ENCODE measurements around the gene USF3. TPM values are rescaled to one million over a fixed set of nuclear protein-coding genes. Genes with fewer than 3 reads are reported as not detected.

The USF3 gene
- total RNA-seq, 1 experiment from 2014 or later = 13.5 TPM

- no peaks in the 10 kb centered on the region for H3K9me3 ChIP-seq (ENCODE audit: control insufficient read depth in 1 of 2, insufficient read depth in 1 of 2, low read depth in 1 of 2, low read length in 2 of 2)
- H3K79me2 ChIP-seq (ENCODE audit: insufficient read depth, low read length) = no peaks in the 10 kb centered on the region
- POLR2A ChIA-PET = no interaction called here
- no TSS peak for BruUV-seq (replicated peaks)
- no peaks in the 10 kb centered on the region for H3K27me3 ChIP-seq (ENCODE audit: insufficient read depth, low read length)
- H3K4me3 ChIP-seq (replicated peaks in 1 of 2; ENCODE audit: low read depth in 1 of 2, low read length in 2 of 2) = no peak overlapping the region
- H3K4me2 ChIP-seq (ENCODE audit: low read length) = no peak overlapping the region
- DNase-seq (ENCODE audit: low read depth, low spot score) (no peak), ATAC-seq (no peak)
- CTCF ChIA-PET = no interaction called here
- H3K9me2 ChIP-seq (ENCODE audit: insufficient read depth) = no peaks in the 10 kb centered on the region
- TF ChIP-seq ATF3 (IDR thresholded peaks at IDR 0.05) = no peak
- TF ChIP-seq JUND (IDR thresholded peaks at IDR 0.05) = no peak
- no peak for TF ChIP-seq CTCF (IDR thresholded peaks at IDR 0.05 in 2 of 3, conservative IDR thresholded peaks at IDR 0.05 in 1 of 3; ENCODE audit: borderline replicate concordance in 1 of 3, insufficient read depth in 1 of 3, low read depth in 2 of 3, low read length in 2 of 3)
- no peak for TF ChIP-seq SIN3A (IDR thresholded peaks at IDR 0.05; ENCODE audit: low read depth)
- no peak for TF ChIP-seq ELF1 (IDR thresholded peaks at IDR 0.05; ENCODE audit: borderline replicate concordance, low read depth)
- TF ChIP-seq CBX3 (IDR thresholded peaks at IDR 0.05; ENCODE audit: low read depth) = no peak
- no peak overlapping the region for H3K27ac ChIP-seq (ENCODE audit: low read depth, low read length)
- H4K20me1 ChIP-seq (ENCODE audit: insufficient read depth) = no peaks in the 10 kb centered on the region
- no peak overlapping the region for H3K9ac ChIP-seq (ENCODE audit: low read length)
- H3K4me1 ChIP-seq (ENCODE audit: control insufficient read depth in 1 of 2, insufficient read depth in 2 of 2, low read length in 2 of 2) = no peaks in the 10 kb centered on the region
- intact Hi-C loops (cut with micrococcal nuclease) = no loop called here
- H2AFZ ChIP-seq (ENCODE audit: low read depth, low read length, poor library complexity, severe bottlenecking) = no peak overlapping the region
- H3K36me3 ChIP-seq (ENCODE audit: control insufficient read depth in 1 of 2, insufficient read depth in 2 of 2, low read length in 2 of 2) = peaks cover 0 to 7% of the 10 kb centered on the region in 2 experiments; a peak in 1 of 4 replicates
- RAD21 ChIA-PET (ENCODE audit: low non-redundant PET in 1 of 2, low total read pairs in 2 of 2, uncharacterized antibody in 2 of 2, unreplicated experiment in 2 of 2) = no interaction called here
These were observed 31.8 kb downstream of the USF3 start for GRCh38 chr3:113664523-113665094.

- ChIA-PET POLR2A (no interaction called here), RAD21 (ENCODE audit: low non-redundant PET in 1 of 2, low total read pairs in 2 of 2, uncharacterized antibody in 2 of 2, unreplicated experiment in 2 of 2) (no interaction called here), CTCF (no interaction called here)
- Histone ChIP-seq H3K9ac (ENCODE audit: low read length) (no peak overlapping the region), H3K79me2 (ENCODE audit: insufficient read depth, low read length) (no peaks in the 10 kb centered on the region), H3K9me2 (ENCODE audit: insufficient read depth) (no peaks in the 10 kb centered on the region), H3K36me3 (ENCODE audit: control insufficient read depth in 1 of 2, insufficient read depth in 2 of 2, low read length in 2 of 2) (peaks cover 0 to 7% of the 10 kb centered on the region in 2 experiments; a peak in 1 of 4 replicates), H3K27ac (ENCODE audit: low read depth, low read length) (no peak overlapping the region), H3K4me3 (replicated peaks in 1 of 2; ENCODE audit: low read depth in 1 of 2, low read length in 2 of 2) (no peak overlapping the region), H3K4me1 (ENCODE audit: control insufficient read depth in 1 of 2, insufficient read depth in 2 of 2, low read length in 2 of 2) (no peaks in the 10 kb centered on the region), H3K27me3 (ENCODE audit: insufficient read depth, low read length) (no peaks in the 10 kb centered on the region), H3K9me3 (ENCODE audit: control insufficient read depth in 1 of 2, insufficient read depth in 1 of 2, low read depth in 1 of 2, low read length in 2 of 2) (no peaks in the 10 kb centered on the region), H2AFZ (ENCODE audit: low read depth, low read length, poor library complexity, severe bottlenecking) (no peak overlapping the region), H3K4me2 (ENCODE audit: low read length) (no peak overlapping the region), H4K20me1 (ENCODE audit: insufficient read depth) (no peaks in the 10 kb centered on the region)
- BruUV-seq (replicated peaks) = no TSS peak
- no peak for TF ChIP-seq CTCF (IDR thresholded peaks at IDR 0.05 in 2 of 3, conservative IDR thresholded peaks at IDR 0.05 in 1 of 3; ENCODE audit: borderline replicate concordance in 1 of 3, insufficient read depth in 1 of 3, low read depth in 2 of 3, low read length in 2 of 3)
- TF ChIP-seq YY1 (IDR thresholded peaks at IDR 0.05; ENCODE audit: extremely low read depth, insufficient replicate concordance, low read depth, low read length) = no peak
- intact Hi-C loops (cut with micrococcal nuclease) = no loop called here
- no peak for ATAC-seq
- DNase-seq (ENCODE audit: low read depth, low spot score) = no peak
These were observed 32.7 kb downstream of the USF3 start for GRCh38 chr3:113663761-113664160.
